K562 (cell line): Measurements from ENCODE around the gene HOXA4. TPM values are rescaled to one million over a fixed set of nuclear protein-coding genes. Genes with fewer than 3 reads are reported as not detected.

Experiments used
- ATAC-seq: fragments of 200-7000 bp; cut with Tn5 transposase; 3 replicates; pipeline ENCODE4 v1.9.1; 2020; ENCODE audit warnings: moderate library complexity
- BruUV-seq: library from RNA; stranded (reverse); fragments of 400-500 nt; replicated peaks from 2 replicates; lab custom pipeline; 2021; lab: Mats Ljungman, UMichigan
- CTCF ChIA-PET: fragments of 300-600 bp; formaldehyde crosslinking; extraction: SDS; loops from one replicate; lab custom pipeline; 2021; ENCODE audit warnings: low intra/inter-chr PET ratio; lab: Yijun Ruan, JAX
- POLR2A ChIA-PET: fragments of 300-600, 350-650 bp; sonication (Branson Sonifier 250); formaldehyde crosslinking; extraction: SDS; loops from one replicate; lab custom pipeline; 2021; ENCODE audit warnings: antibody characterized with exemption, inconsistent platforms; lab: Yijun Ruan, JAX
- DNase-seq, 4 experiments: peaks; one replicate each; pipeline versions ENCODE4 v3.0.0 to v3.0.0-alpha.2; 2011 to 2018; ENCODE audit warnings: low spot score in 3 of 4, mixed read lengths in 3 of 4; ENCODE audit errors: extremely low read depth in 1 of 4
- FAIRE-seq: peaks from 2 replicates; lab custom pipeline; 2011; peaks lifted over from hg19 to GRCh38; lab: Jason Lieb, UNC
- H2AFZ ChIP-seq: 2 replicates; pipeline ENCODE4 v1.6.0; 2011; ENCODE audit warnings: low read depth, low read length, control low read depth, inconsistent platforms
- H3K27ac ChIP-seq: fragments of 200-600 bp; 3 replicates; pipeline ENCODE4 v1.8.0; 2011; ENCODE audit warnings: low read depth, mild to moderate bottlenecking, control low read depth, inconsistent platforms, low read length, moderate library complexity, mixed read lengths; ENCODE audit errors: extremely low read depth
- H3K27me3 ChIP-seq, 2 experiments: fragments of 300-600 bp in 1 of 2; 2 replicates in 1 of 2; 3 replicates in 1 of 2; pipeline versions ENCODE4 v1.6.0 to v1.8.0; 2011; ENCODE audit warnings: inconsistent platforms in 2 of 2, low read length in 2 of 2, mild to moderate bottlenecking in 1 of 2, mixed read lengths in 1 of 2, moderate library complexity in 1 of 2; ENCODE audit not compliant: control insufficient read depth in 2 of 2, insufficient read depth in 2 of 2
- H3K36me3 ChIP-seq: fragments of 300-600 bp; 3 replicates; pipeline ENCODE4 v1.8.0; 2011; ENCODE audit warnings: mild to moderate bottlenecking, low read length, inconsistent platforms; ENCODE audit not compliant: control insufficient read depth, insufficient read depth
- H3K4me1 ChIP-seq, 2 experiments: fragments of 200-600 bp in 1 of 2; replicated peaks in 1 of 2; 2 replicates in 1 of 2; 3 replicates in 1 of 2; pipeline versions ENCODE4 v1.5.1 to v1.8.0; 2011; ENCODE audit warnings: inconsistent platforms in 2 of 2, low read length in 2 of 2, mild to moderate bottlenecking in 1 of 2, mixed read lengths in 1 of 2, moderate library complexity in 1 of 2; ENCODE audit not compliant: control insufficient read depth in 2 of 2, insufficient read depth in 2 of 2
- H3K4me2 ChIP-seq: 2 replicates; pipeline ENCODE4 v1.6.1; 2011; ENCODE audit warnings: low read length, control low read depth, inconsistent platforms, mixed read lengths; ENCODE audit not compliant: insufficient read depth
- H3K4me3 ChIP-seq: fragments of 200-600 bp; sonication (generic), shearing (Covaris generic); 2 replicates; pipeline ENCODE4 v1.5.1; 2016; ENCODE audit warnings: control low read depth, inconsistent platforms
- H3K79me2 ChIP-seq: fragments of 200-600 bp; 3 replicates; pipeline ENCODE4 v1.8.0; 2011; ENCODE audit warnings: low read length, inconsistent platforms; ENCODE audit not compliant: control insufficient read depth, insufficient read depth
- H3K9ac ChIP-seq, 2 experiments: 2 replicates each; pipeline versions ENCODE4 v1.6.0 to v1.6.1; 2011; ENCODE audit warnings: low read depth in 2 of 2, low read length in 2 of 2, control low read depth in 1 of 2, inconsistent platforms in 1 of 2, mild to moderate bottlenecking in 1 of 2, mixed read lengths in 1 of 2; ENCODE audit not compliant: insufficient read depth in 1 of 2
- H3K9me1 ChIP-seq: one replicate; pipeline ENCODE4 v1.6.0; 2011; ENCODE audit warnings: inconsistent platforms, mild to moderate bottlenecking, low read length, moderate library complexity; ENCODE audit not compliant: control insufficient read depth, insufficient read depth
- H3K9me3 ChIP-seq: replicated peaks from 2 replicates; pipeline ENCODE4 v1.5.1; 2011; ENCODE audit warnings: low read depth, low read length, inconsistent platforms; ENCODE audit not compliant: control insufficient read depth, insufficient read depth
- H4K20me1 ChIP-seq: replicated peaks from 2 replicates; pipeline ENCODE4 v1.6.1; 2011; ENCODE audit warnings: low read length, inconsistent platforms, mixed read lengths; ENCODE audit not compliant: control insufficient read depth, insufficient read depth
- ERF ChIP-seq: fragments of 450-650 bp; formaldehyde crosslinking; IDR thresholded peaks from 2 replicates; pipeline ENCODE4 v1.4.0; 2020; ENCODE audit warnings: mild to moderate bottlenecking, mixed read lengths
- ETV1 ChIP-seq: fragments of 450-650 bp; conservative IDR thresholded peaks from 2 replicates; pipeline ENCODE4 v1.6.1; 2016; ENCODE audit warnings: missing genetic modification characterization, control low read depth, low read depth, missing compliant biosample characterization
- FOXK1 ChIP-seq: sonication (generic); formaldehyde crosslinking; IDR thresholded peaks from 2 replicates; pipeline ENCODE4 v1.8.0; 2022; ENCODE audit warnings: missing genetic modification reagents, mild to moderate bottlenecking, borderline replicate concordance
- NEUROD1 ChIP-seq: fragments of 150-350 bp; IDR thresholded peaks from 2 replicates; pipeline ENCODE4 v1.6.1; 2014; ENCODE audit warnings: borderline replicate concordance, low read length, low read depth; ENCODE audit not compliant: partially characterized antibody
- NRF1 ChIP-seq, 2 experiments: fragments of 450-650 bp; IDR thresholded peaks in 1 of 2; conservative IDR thresholded peaks in 1 of 2; 2 replicates each; pipeline ENCODE4 v1.6.1; 2014; ENCODE audit warnings: mild to moderate bottlenecking in 2 of 2
- PPARD ChIP-seq: fragments of 250-450 bp; sonication (Bioruptor Pico); IDR thresholded peaks from 2 replicates; pipeline ENCODE4 v1.8.0; 2022; ENCODE audit warnings: inconsistent platforms, mild to moderate bottlenecking, moderate library complexity
- SREBF2 ChIP-seq: sonication (generic); formaldehyde crosslinking; IDR thresholded peaks from 2 replicates; pipeline ENCODE4 v1.4.0; 2020; ENCODE audit warnings: mild to moderate bottlenecking, missing genetic modification reagents
- STAT5A ChIP-seq: IDR thresholded peaks from 2 replicates; pipeline ENCODE4 v1.6.1; 2012; ENCODE audit warnings: low read length, inconsistent platforms, borderline replicate concordance
- ZBED1 ChIP-seq: IDR thresholded peaks from 2 replicates; pipeline ENCODE4 v1.6.1; 2014
- ZNF121 ChIP-seq: sonication (generic); formaldehyde crosslinking; conservative IDR thresholded peaks from 2 replicates; pipeline ENCODE4 v1.8.0; 2022; ENCODE audit warnings: missing genetic modification reagents
- WGBS: fragments of 100-300 bp; shearing (Covaris generic); methylation state at CpG from one replicate; pipeline ENCODE4 v1.1.6; 2016; ENCODE audit warnings: low coverage, mixed read lengths; ENCODE audit not compliant: insufficient coverage; ENCODE audit errors: missing lambda C conversion rate; 5-methylcytosine and 5-hydroxymethylcytosine counted together
- in situ Hi-C: fragments of 300-500 bp; cut with MboI; formaldehyde crosslinking; loops from 4 replicates; pipeline ENCODE4 v1.15.0; 2018; ENCODE audit warnings: inconsistent platforms, mixed read lengths
- intact Hi-C: fragments of 100-400 bp; cut with micrococcal nuclease; formaldehyde crosslinking; loops from 2 replicates; pipeline ENCODE4 v1.14.2; 2022
- polyA plus RNA-seq, 8 experiments: library from polyadenylated mRNA; depleted of rRNA in 4 of 8; stranded (reverse) in 5 of 8; unstranded in 3 of 8; fragments of >200 nt; fragmentation: Nextera tagmentation in 2 of 8; fragmentation: Illumina TruSeq in 1 of 8; extraction: Ambion mirVana in 2 of 8; extraction: Trizol in 1 of 8; gene quantifications; 2 replicates each; pipeline versions ENCODE4 v1.2.1 to v1.2.3, GENCODE V29; 2011 to 2014; ENCODE audit warnings: inconsistent platforms in 1 of 8, missing spikeins in 1 of 8
- total RNA-seq, 7 experiments: library from RNA; depleted of rRNA in 6 of 7; stranded (reverse); fragments of >200 nt in 6 of 7; fragmentation: Illumina TruSeq in 2 of 7; extraction: Trizol in 2 of 7; gene quantifications; 2 replicates each; pipeline versions ENCODE4 v1.2.1 to v1.2.3, GENCODE V29; 2011 to 2021; ENCODE audit warnings: low replicate concordance in 1 of 7
- TF ChIP-seq, protein P1 (sequence below): fragments of 250-450 bp; sonication (Bioruptor Pico); IDR thresholded peaks from 2 replicates; pipeline ENCODE4 v1.5.0; 2021; ENCODE audit warnings: mild to moderate bottlenecking, borderline replicate concordance
- TF ChIP-seq, protein P2 (sequence below): sonication (generic); formaldehyde crosslinking; IDR thresholded peaks from 2 replicates; pipeline ENCODE4 v1.8.0; 2023; ENCODE audit warnings: missing genetic modification reagents, mild to moderate bottlenecking, borderline replicate concordance

Gene HOXA4
- total and polyA plus RNA-seq, 9 of the 15 experiments (the other 6 are each of a cell fraction or from before 2014, with no cell fraction given) = not detected

- no peak for TF ChIP-seq FOXK1 (CRISPR knock-in tag)
Measured at GRCh38 chr7:27144781-27145164, 14.2 kb upstream of the HOXA4 start (continued).

DNA sequence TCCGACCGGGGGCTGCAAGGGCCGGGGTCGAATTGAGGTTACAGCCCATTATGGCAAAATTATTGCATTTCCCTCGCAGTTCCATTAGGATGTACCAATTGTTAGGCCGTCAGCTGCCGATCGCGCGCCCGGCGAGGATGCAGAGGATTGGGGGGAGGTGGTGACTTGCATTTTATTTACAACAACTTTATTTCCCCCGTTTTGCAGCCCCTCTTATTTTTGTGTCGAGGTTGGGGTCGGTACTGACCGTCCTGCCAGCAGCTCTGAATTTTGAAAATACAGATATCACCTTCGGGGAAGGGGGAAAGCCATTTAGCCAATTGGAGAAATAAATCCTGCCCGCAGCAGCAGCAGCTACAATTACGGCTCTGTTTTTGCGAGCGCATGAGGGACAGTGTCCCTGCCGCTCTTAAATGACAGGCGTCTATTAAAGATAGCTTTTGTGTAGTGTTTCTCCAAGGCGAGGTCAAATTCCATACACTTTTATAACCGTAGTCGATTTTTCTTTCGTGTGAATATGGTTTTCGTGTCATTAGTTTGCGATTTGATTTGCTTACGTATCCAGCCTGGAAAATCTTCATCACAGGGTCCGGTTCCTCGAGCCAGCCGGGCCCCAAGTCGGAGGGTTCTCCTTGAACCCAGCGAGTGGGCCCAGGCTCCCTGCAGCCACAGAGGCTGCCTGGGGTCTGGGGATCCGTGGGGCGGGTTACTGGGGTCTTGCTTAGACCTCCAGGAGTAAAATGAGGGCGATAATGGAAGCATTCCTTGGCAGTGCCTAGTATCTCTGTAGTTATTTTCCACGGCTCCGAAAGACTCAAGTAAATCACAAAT is 13.6 kb upstream of the HOXA4 start:
- no TSS peak for BruUV-seq
- no peaks in the 10 kb centered on the region for H3K79me2 ChIP-seq
- H3K27me3 ChIP-seq = peaks cover 30 to 91% of the 10 kb centered on the region in 2 experiments
- H2AFZ ChIP-seq = no peak overlapping the region
- H3K4me1 ChIP-seq = peaks cover 0 to 20% of the 10 kb centered on the region in 2 experiments; a peak in 2 of 5 replicates
- no peaks in the 10 kb centered on the region for H3K36me3 ChIP-seq
- intact Hi-C loops (no loop called here), in situ Hi-C loops (loop anchor here (10.0 kb wide), 1 partner anchor 289 kb away; no protein-coding TSS in a partner anchor)
- no peaks in the 10 kb centered on the region for H3K9me3 ChIP-seq
- H3K9me1 ChIP-seq = no peaks in the 10 kb centered on the region
- no peak overlapping the region for H3K9ac ChIP-seq
- POLR2A ChIA-PET = interaction anchor here (0.6 to 0.7 kb wide), 3 partner anchors 18 to 468 kb away, joined by 3 to 4 read pairs (median 3); no protein-coding TSS in a partner anchor
- DNase-seq (no peak), ATAC-seq (no peak), FAIRE-seq (no peak)
- H3K4me3 ChIP-seq = no peak overlapping the region
- no peak overlapping the region for H3K4me2 ChIP-seq
- H4K20me1 ChIP-seq = no peaks in the 10 kb centered on the region
- 35% methylated on average over 37 of the region's 40 CpGs for WGBS
- CTCF ChIA-PET = no interaction called here
- no peak overlapping the region for H3K27ac ChIP-seq
- no peak for TF ChIP-seq STAT5A
- TF ChIP-seq, protein P1, sequence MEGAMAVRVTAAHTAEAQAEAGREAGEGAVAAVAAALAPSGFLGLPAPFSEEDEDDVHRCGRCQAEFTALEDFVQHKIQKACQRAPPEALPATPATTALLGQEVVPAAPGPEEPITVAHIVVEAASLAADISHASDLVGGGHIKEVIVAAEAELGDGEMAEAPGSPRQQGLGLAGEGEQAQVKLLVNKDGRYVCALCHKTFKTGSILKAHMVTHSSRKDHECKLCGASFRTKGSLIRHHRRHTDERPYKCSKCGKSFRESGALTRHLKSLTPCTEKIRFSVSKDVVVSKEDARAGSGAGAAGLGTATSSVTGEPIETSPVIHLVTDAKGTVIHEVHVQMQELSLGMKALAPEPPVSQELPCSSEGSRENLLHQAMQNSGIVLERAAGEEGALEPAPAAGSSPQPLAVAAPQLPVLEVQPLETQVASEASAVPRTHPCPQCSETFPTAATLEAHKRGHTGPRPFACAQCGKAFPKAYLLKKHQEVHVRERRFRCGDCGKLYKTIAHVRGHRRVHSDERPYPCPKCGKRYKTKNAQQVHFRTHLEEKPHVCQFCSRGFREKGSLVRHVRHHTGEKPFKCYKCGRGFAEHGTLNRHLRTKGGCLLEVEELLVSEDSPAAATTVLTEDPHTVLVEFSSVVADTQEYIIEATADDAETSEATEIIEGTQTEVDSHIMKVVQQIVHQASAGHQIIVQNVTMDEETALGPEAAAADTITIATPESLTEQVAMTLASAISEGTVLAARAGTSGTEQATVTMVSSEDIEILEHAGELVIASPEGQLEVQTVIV (CRISPR knock-in tag) = no peak
- no peak for TF ChIP-seq ZBED1
- TF ChIP-seq PPARD (CRISPR knock-in tag) = no peak
- TF ChIP-seq, protein P2, sequence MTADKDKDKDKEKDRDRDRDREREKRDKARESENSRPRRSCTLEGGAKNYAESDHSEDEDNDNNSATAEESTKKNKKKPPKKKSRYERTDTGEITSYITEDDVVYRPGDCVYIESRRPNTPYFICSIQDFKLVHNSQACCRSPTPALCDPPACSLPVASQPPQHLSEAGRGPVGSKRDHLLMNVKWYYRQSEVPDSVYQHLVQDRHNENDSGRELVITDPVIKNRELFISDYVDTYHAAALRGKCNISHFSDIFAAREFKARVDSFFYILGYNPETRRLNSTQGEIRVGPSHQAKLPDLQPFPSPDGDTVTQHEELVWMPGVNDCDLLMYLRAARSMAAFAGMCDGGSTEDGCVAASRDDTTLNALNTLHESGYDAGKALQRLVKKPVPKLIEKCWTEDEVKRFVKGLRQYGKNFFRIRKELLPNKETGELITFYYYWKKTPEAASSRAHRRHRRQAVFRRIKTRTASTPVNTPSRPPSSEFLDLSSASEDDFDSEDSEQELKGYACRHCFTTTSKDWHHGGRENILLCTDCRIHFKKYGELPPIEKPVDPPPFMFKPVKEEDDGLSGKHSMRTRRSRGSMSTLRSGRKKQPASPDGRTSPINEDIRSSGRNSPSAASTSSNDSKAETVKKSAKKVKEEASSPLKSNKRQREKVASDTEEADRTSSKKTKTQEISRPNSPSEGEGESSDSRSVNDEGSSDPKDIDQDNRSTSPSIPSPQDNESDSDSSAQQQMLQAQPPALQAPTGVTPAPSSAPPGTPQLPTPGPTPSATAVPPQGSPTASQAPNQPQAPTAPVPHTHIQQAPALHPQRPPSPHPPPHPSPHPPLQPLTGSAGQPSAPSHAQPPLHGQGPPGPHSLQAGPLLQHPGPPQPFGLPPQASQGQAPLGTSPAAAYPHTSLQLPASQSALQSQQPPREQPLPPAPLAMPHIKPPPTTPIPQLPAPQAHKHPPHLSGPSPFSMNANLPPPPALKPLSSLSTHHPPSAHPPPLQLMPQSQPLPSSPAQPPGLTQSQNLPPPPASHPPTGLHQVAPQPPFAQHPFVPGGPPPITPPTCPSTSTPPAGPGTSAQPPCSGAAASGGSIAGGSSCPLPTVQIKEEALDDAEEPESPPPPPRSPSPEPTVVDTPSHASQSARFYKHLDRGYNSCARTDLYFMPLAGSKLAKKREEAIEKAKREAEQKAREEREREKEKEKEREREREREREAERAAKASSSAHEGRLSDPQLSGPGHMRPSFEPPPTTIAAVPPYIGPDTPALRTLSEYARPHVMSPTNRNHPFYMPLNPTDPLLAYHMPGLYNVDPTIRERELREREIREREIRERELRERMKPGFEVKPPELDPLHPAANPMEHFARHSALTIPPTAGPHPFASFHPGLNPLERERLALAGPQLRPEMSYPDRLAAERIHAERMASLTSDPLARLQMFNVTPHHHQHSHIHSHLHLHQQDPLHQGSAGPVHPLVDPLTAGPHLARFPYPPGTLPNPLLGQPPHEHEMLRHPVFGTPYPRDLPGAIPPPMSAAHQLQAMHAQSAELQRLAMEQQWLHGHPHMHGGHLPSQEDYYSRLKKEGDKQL (CRISPR knock-in tag) = no peak
- TF ChIP-seq NRF1 (conservative IDR thresholded peaks at IDR 0.05 in 1 of 2, IDR thresholded peaks at IDR 0.05 in 1 of 2) = no peak
- TF ChIP-seq NEUROD1 = no peak
- no peak for TF ChIP-seq SREBF2 (CRISPR knock-in tag)
- no peak for TF ChIP-seq ZNF121
- no peak for TF ChIP-seq ERF
- TF ChIP-seq ETV1 = no peak
